GM19455 (cell line): ENCODE data around the gene MLLT6.
"Not testable (repeated sequence)": the region's sequence is repeated elsewhere in the genome, so short reads cannot be mapped to it uniquely, and the experiment has no call there.

Experiments
- ATAC-seq: cut with Tn5 transposase; IDR thresholded peaks from one replicate; pipeline ENCODE4 v1.9.1; 2021; ENCODE audit not compliant: unreplicated experiment

MLLT6 gene

DNA sequence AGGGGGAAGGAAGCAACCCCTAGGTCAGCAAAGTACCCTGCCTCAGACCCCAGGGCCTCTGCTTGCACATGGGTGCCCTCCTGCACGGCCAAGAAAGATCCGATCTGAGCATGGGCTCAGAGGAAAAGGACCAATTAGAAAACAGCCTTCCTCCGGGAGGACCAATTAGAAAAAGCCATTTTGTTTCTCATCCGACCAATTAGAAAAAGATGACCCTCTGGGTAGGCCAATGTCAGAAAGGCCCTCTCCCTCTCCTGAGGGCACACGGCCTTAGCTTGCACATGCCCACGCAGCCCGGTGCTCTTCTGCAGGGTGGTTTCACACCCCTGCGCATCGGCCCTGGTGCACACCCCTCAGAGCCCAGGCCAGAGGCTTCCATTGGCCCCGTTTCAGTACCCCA lies 20.0 kb downstream of the MLLT6 start:
- no peak for ATAC-seq

- not testable (repeated sequence) for ATAC-seq
Observed at GRCh38 chr17:38726145-38726544, 21.1 kb downstream of the MLLT6 start.

DNA sequence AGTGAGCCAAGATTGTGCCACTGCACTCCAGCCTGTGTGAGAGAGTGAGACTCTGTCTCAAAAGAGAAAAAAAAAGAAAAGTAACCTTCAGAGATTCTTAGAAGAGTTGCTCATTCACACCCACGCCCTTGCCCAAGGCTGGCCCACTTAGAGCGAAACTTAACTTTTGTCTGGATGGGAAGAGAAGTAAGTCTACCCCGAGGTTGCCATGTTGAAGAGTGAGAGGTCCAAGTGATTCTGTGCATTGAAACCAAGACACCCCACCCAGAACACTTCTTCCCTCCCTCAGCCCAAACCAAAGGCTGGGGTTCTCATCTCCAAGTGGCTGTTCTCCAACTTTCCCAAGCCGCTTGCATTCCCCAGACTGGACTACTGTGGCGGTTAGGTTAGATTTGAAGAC lies 22.7 kb downstream of the MLLT6 start:
- ATAC-seq, result no peak

DNA sequence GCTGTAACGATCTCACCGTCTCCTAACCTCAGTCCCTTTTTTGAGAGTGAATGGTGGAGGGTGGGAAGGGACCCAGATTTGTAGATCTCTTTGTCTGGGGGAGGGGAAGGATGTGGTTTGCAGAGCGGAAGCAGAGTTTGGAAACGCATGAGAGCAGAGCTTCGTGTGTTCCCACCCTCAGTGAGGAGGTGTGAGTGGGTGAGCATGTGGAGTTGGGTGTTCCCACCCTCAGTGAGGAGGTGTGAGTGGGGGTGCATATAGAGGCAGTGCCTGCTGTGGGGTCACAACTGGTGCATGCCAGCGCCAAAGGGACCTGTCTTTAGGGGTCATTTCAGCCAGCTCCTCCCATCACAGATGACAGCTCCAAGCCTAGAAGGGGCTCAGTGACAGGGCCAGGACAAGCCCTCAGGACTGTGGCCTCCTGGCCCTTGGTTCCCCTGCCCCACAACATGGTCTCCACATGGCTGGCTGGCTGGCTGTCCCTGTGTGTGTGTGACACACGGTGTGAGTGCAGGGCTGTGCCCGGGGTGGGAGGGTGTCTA lies 23.3 kb downstream of the MLLT6 start:
- ATAC-seq, result no peak

DNA sequence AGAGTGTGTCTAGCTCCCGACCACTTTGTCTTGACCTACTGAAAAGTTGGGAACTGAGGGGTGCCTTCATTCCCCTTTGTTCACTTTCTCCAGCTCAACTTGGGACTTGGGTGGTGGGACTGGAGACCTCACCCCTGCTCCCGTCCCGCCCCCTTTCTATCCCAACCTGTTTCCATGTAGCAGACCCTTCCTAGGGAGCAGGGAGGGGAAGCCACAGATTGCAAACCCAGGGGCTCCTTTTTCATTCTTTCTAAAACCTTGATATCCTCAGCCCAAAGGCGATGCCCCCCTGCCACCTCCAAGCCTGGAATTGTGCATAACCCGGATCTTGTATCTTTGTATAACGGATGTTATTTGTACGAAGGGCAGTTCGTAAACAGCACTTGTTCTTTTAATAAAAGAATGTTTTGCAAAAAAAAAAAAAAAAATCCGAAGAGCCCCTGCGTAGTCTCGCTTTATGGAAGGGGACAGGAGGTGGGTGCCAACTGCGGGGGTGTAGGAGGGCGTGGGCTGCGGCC lies 24.4 kb downstream of the MLLT6 start:
- no peak for ATAC-seq

DNA sequence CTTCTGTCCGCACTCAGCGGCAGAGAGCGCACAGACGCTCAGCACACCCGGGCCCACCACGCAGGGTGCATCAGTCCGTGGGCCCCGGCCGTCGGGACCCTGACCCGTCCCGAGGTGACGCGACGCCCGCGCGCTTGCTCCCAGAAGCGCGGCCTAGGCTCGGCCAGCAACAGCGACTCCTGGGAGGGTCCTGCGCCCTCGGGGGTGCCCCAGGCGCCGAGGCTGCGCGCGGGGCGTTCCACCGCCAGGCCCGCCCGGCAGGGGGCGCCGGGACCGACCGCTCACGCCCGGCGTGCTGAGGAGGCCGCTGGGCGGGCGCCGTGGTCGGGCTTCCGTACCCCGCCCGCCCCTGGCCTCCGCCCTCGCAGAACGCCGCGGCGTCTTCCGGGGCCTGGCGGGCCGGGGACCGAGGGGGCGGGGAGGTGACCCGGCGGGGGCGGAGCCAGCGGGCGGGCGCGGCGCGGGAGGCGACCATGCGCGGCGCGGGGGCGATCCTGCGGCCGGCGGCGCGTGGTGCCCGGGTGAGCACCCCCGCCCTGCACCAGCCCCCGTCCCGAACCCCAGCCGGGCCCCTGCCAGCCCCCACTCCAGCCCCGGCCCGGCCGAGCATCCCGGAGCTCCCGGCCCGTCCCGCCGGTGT lies 24.9 kb downstream of the MLLT6 start, which contains the start of gene CISD3:
Gene CISD3 (plus strand): TSS at position 456 of the 640 bp plus-strand sequence. CDS start 18 bp downstream, at position 474.
- ATAC-seq, result peak; percentile 58

- no peak for ATAC-seq
Observed at GRCh38 chr17:38730526-38731379, 25.7 kb downstream of the MLLT6 start.

GRCh38 chr17:38731526-38732294 lies 26.6 kb downstream of the MLLT6 start:
- ATAC-seq, result no peak

DNA sequence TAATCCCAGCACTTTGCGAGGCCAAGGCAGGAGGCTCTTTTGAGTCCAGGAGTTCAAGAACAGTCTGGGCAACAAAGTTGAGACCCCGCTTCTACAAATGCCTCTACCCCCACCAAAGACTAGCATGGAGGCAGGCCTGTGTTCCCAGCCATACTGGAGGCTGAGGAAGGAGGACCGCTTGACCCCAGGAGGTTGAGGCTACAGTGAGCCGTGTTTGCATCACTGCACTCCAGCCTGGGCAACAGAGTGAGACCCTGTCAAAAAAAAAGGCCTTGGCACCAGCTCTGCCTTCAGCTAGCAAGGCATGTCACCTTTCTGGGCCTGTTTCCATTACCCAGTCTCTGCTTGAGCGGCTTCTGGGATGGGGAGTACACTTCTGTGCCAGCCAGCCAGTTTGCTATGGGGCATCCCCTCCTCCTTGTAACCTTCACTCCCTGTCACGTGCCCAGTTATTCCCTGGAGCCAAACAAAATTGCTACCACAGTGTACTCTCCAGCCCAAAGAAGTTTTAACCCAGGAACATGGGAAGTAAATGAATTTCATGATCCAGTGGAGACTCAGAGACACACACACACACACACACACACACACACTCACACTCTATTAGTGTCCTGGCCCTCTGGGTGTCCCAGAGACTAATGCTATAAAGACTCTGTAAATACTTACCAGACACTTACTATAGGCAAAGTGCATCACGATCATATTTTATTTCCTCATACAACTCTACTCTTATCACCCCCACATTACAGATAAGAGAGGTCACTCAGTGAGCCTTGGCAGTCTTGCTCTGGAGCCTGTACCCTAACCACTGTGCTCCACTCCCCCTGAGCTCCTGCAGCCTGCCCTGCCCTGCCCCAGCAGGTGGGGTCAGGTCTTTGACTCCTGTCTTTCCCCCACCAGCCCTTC lies 27.6 kb downstream of the MLLT6 start:
- no peak for ATAC-seq

DNA sequence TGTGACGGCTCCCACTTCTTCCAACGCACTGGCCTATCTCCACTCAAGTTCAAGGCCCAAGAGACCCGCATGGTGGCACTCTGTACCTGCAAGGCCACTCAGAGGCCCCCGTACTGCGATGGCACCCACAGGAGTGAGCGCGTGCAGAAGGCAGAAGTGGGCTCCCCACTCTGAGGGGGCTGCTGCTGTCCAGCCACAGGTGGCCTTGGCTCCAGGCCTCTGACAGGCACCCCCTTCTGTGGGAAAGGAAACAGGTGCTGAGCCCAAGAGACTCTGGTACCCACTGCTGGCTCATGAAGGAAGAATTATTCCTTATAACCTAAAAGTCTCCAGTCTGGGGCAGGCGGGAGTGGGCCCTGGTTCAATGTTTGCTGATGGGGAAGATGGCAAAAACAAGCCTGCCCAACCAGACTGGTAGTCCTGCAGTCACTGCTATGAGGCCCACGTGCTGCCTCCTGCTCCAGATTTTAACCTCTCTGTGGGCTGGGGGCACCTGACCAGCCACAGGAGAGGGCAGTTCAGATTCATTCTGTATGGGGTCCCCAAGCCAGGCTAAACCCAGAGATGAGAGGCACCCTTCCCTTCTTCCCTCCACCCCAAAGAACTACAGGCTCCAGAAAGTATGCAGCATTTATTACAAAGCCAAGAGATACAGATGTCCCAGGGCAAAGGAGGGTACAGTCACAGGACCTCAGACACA lies 28.4 kb downstream of the MLLT6 start:
- ATAC-seq, result no peak

DNA sequence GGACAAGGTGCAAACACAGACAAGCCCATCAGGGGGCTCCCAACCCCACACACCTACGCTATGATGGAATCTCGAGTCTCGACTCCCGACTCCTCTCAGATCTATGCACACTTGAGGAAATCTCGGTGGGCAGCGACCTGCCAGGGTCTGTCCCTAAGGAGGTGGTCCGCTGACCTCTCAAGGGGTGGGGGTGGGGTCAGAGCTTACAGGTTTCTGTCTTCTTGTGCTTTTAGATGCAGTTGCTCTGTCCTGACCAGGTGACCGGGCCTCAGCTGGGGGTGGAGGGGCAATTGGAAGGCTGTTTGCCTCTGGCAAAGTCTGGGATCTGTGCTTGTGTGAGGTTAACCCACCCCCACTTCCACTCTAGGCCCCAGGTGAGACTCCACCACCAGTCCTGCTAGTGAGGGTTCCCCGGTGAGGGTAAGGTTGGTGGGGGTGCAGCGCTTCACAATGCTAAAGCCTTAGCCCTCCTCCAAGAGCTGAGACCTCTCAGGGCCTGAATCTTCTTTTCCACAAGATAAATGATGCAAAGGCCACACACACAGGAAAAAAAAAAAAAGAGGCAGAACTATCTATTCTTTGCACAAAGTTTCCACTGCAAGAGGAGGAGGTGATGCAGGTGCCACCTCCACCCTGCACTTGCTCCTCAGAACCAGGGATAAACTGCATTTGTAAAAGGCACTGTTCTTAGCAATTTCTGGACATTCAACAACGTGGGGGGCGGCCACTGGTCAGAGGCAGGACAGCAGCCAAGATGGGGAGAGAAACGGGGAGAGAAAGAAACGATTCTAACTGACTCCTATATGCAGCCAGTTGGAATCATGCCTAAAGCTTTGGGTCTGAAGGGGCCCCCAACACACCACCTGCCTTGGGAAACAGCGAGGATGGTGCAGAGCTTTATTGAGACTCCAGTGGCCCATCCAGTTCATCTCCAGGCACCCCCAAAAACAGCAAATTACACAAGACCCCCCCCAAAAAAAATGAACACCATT lies 29.2 kb downstream of the MLLT6 start:
- no peak for ATAC-seq

DNA sequence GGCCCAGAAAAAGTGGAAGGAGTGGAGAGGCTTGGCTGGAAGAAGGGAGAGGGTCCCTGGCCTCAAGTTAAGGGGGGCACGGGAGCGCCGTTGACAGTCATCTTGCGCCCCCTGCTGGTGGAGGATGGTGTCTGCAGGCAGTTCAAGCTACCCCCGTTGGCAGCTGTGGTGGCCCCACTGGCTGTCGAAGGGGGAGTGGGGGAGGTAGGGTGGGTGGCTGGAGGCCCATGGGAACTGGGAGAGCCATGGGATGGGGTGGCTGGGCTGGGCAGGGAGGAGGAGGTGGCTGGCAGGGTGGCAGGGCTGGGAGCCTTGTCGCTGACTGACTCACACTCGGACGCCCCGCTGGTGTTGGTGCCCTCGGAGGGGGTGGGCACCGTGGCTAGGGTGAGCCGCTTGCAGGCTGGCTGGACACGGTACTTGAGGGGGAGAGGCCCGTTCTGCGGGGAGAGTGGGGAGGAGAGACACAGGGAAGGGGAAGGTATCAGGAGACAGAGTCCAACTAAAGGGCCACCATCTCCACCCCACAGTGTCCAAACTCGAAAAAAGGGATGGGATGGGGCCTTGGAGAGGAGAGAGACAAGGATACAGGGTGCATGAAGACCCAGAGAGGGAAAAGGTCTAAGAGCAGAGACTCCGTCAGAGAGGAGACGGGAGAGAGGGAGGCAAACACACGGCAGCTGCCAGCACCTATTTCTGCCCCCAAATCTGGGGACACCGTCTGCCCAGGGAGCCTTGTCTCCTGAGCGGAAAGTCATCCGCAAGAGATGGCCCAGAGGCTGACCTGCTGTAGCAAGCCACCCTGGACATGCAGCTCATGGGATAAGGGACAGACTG lies 30.3 kb downstream of the MLLT6 start:
- ATAC-seq, result no peak

- no peak for ATAC-seq
Observed at GRCh38 chr17:38738007-38738662, 33.1 kb downstream of the MLLT6 start.

DNA sequence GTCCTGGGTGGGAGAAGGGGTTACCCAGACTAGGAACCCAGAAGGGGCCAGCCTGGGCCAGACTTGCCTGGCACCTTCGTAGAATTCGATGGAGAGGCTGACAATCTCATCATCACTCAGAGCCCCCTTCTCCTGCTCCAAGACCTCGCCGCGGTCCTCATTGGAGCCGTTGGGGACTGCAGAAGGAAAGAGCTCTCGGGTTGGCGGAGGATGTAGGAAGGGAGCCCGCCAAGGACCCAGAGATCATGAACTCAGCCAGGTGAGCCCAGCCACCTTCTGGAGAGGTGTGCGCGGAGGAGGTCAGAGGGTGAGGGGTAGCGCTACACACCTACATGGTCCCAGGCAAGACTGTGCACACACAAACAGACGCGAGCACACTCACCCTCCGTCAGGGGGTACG lies 33.6 kb downstream of the MLLT6 start:
- ATAC-seq, result no peak

DNA sequence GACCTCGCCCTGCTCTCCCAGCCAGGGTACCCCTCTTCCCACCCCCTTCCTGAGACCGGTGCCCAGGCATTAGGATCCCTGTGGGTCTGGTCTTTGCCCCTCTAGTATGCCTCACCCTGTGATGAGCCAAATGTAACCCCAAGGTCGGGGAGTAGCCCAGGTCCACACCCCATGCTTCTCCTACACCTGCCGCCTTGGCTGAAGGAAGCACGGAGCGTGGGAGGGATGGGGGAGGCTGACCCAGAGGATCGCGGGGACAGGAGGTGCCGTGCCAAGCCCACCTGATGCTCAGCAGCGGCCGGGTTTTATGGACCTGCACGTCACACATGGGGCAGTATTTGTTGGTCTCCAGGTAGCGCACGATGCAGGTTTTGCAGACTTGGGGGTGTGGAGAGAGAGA lies 34.2 kb downstream of the MLLT6 start:
- no peak for ATAC-seq

DNA sequence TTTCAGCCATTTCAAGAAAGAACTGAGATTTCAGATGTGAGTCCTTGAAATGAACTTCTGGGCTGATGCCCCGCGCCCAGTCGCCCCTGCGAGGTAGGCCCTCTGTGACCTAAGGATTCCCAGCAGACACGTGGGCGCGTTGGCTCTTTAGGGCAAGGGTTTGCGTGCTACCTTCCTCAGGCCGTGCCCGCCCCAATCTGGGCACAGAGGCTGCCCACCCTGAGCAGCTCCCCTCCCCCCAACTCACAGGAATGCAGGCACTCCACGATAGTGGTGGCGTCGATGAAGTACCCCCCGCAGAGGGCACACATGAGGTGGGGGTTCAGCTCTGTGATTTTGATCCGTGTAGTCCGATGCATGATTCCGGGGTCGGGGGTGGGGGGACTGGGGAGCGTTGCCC lies 35.0 kb downstream of the MLLT6 start:
- no peak for ATAC-seq

GRCh38 chr17:38740806-38741205 lies 35.7 kb downstream of the MLLT6 start:
- ATAC-seq, result no peak
